ENCODE data around the gene PLEKHG3.

Gene PLEKHG3

GRCh38 chr14:64733899-64734298 lies 29.7 kb downstream of the PLEKHG3 start:
- H3K4me3 ChIP-seq (ENCODE audit: low read depth, low read length), result no peak overlapping the region
- TF ChIP-seq CTCF (IDR thresholded peaks at IDR 0.05; ENCODE audit: borderline replicate concordance, insufficient read depth, low read depth, low read length), result no peak

GRCh38 chr14:64734990-64735389 lies 30.8 kb downstream of the PLEKHG3 start:
- TF ChIP-seq CTCF (IDR thresholded peaks at IDR 0.05; ENCODE audit: borderline replicate concordance, insufficient read depth, low read depth, low read length), result no peak
- H3K4me3 ChIP-seq (ENCODE audit: low read depth, low read length), result no peak overlapping the region

GRCh38 chr14:64736271-64737169 lies 32.3 kb downstream of the PLEKHG3 start:
- no peak overlapping the region for H3K4me3 ChIP-seq (ENCODE audit: low read depth, low read length)
- no peak for TF ChIP-seq CTCF (IDR thresholded peaks at IDR 0.05; ENCODE audit: borderline replicate concordance, insufficient read depth, low read depth, low read length)

- no peak for TF ChIP-seq CTCF (IDR thresholded peaks at IDR 0.05; ENCODE audit: borderline replicate concordance, insufficient read depth, low read depth, low read length)
- no peak overlapping the region for H3K4me3 ChIP-seq (ENCODE audit: low read depth, low read length)
Observed at GRCh38 chr14:64737391-64738280, 33.4 kb downstream of the PLEKHG3 start.

- no peak overlapping the region for H3K4me3 ChIP-seq (ENCODE audit: low read depth, low read length)
- no peak for TF ChIP-seq CTCF (IDR thresholded peaks at IDR 0.05; ENCODE audit: borderline replicate concordance, insufficient read depth, low read depth, low read length)
Observed at GRCh38 chr14:64738281-64738804, 34.1 kb downstream of the PLEKHG3 start.

GRCh38 chr14:64741200-64741599 lies 37.0 kb downstream of the PLEKHG3 start:
- no peak overlapping the region for H3K4me3 ChIP-seq (ENCODE audit: low read depth, low read length)
- no peak for TF ChIP-seq CTCF (IDR thresholded peaks at IDR 0.05; ENCODE audit: borderline replicate concordance, insufficient read depth, low read depth, low read length)

All from GM12875 (cell line).